Measurements from ENCODE around the gene DGKE.

DGKE gene

DNA sequence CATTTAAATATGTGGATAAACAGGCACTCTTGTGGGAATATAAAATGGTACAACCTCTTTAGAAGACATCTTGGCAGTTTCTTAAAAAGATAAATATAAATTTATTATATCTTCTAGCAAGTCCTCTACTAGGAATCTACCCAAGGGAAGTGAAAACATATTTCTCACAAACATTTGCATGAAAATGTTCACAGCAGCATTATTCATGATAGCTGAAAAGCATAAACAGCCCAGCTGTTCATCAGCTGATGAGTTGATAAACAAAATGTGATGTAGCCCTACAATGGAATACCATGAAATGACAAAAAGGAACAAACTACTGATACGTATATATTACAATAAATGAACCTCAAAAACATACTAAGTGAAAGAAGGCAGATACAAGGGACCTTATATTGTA lies 12.0 kb downstream of the DGKE start:
- Histone ChIP-seq H3K9me3 (ENCODE audit: control insufficient read depth, low read length) (no peaks in the 10 kb centered on the region), H3K4me1 (ENCODE audit: control insufficient read depth, insufficient read depth, low read length, poor library complexity, severe bottlenecking) (no peaks in the 10 kb centered on the region), H3K27me3 (replicated peaks; ENCODE audit: control insufficient read depth, insufficient read depth, low read length, poor library complexity, severe bottlenecking) (no peaks in the 10 kb centered on the region), H3K4me3 (ENCODE audit: insufficient read depth, low read depth, low read length, poor library complexity, severe bottlenecking) (no peak overlapping the region), H3K36me3 (ENCODE audit: control insufficient read depth, insufficient read depth, low read length) (peaks cover 38% of the 10 kb centered on the region), H3K27ac (ENCODE audit: insufficient read depth, low read length, poor library complexity, severe bottlenecking) (no peak overlapping the region)
- DNase-seq = no peak

DNA sequence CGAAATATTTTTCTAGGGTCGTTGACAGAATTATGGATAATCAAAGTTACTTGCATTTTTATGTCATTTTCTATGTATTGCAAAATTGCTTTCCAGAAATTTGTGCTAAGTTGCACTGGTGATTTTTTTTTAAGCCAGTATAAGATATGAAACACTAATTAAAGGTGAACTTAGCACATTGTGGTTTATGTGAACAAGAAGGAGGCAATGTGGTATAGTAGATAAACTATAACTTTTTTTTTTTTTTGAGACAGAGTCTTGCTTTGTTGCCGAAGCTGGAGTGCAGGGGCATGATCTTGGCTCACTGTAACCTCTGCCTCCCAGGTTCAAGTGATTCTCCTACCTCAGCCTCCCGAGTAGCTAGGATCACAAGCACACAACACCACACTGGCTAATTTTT lies 13.2 kb downstream of the DGKE start:
- no peaks in the 10 kb centered on the region for H3K4me1 ChIP-seq (ENCODE audit: control insufficient read depth, insufficient read depth, low read length, poor library complexity, severe bottlenecking)
- no peak for DNase-seq
- no peak overlapping the region for H3K27ac ChIP-seq (ENCODE audit: insufficient read depth, low read length, poor library complexity, severe bottlenecking)
- no peaks in the 10 kb centered on the region for H3K27me3 ChIP-seq (replicated peaks; ENCODE audit: control insufficient read depth, insufficient read depth, low read length, poor library complexity, severe bottlenecking)
- H3K36me3 ChIP-seq (ENCODE audit: control insufficient read depth, insufficient read depth, low read length) = peaks cover 45% of the 10 kb centered on the region
- H3K9me3 ChIP-seq (ENCODE audit: control insufficient read depth, low read length) = no peaks in the 10 kb centered on the region
- no peak overlapping the region for H3K4me3 ChIP-seq (ENCODE audit: insufficient read depth, low read depth, low read length, poor library complexity, severe bottlenecking)

DNA sequence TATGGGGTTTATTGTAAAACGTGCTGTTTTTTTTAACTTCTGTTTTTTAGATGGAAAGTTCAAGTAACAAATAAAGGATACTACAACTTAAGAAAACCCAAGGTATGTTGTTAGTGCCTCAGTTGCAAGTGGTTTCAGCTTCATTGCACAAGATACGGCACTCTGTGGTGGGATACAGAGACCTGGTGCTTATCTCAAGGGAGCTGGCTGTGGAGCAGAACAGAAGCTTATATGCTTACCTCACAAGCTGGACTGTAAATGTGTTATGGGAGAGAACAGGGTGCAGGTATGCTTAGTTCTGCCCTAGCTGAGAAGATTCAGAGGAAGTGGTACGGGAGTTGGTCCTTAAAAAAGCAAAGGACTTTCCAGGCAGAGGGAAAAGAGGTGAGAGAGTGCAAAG lies 15.2 kb downstream of the DGKE start:
- Histone ChIP-seq H3K27ac (ENCODE audit: insufficient read depth, low read length, poor library complexity, severe bottlenecking) (no peak overlapping the region), H3K4me1 (ENCODE audit: control insufficient read depth, insufficient read depth, low read length, poor library complexity, severe bottlenecking) (no peaks in the 10 kb centered on the region), H3K36me3 (ENCODE audit: control insufficient read depth, insufficient read depth, low read length) (peaks cover 46% of the 10 kb centered on the region), H3K27me3 (replicated peaks; ENCODE audit: control insufficient read depth, insufficient read depth, low read length, poor library complexity, severe bottlenecking) (no peaks in the 10 kb centered on the region), H3K9me3 (ENCODE audit: control insufficient read depth, low read length) (no peaks in the 10 kb centered on the region), H3K4me3 (ENCODE audit: insufficient read depth, low read depth, low read length, poor library complexity, severe bottlenecking) (no peak overlapping the region)
- no peak for DNase-seq

DNA sequence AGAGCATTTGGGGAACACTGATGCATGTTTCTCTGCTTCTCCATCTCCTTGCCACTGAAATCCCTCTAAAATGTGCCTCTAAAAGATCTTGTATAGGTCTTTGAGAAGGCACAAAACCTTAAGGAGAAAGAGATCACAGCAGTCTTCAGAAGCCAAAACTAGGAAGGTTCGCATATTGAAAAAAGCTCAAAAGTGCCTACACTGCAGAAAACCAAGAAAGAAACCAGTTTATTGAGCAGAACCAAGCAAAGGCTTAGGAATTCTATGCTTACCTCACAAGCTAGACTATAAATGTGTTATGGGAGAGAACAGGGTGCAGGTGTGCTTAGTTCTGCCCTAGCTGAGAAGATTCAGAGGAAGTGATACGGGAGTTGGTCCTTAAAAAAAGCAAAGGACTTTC lies 16.6 kb downstream of the DGKE start:
- Histone ChIP-seq H3K27ac (ENCODE audit: insufficient read depth, low read length, poor library complexity, severe bottlenecking) (no peak overlapping the region), H3K27me3 (replicated peaks; ENCODE audit: control insufficient read depth, insufficient read depth, low read length, poor library complexity, severe bottlenecking) (no peaks in the 10 kb centered on the region), H3K4me3 (ENCODE audit: insufficient read depth, low read depth, low read length, poor library complexity, severe bottlenecking) (no peak overlapping the region), H3K36me3 (ENCODE audit: control insufficient read depth, insufficient read depth, low read length) (peaks cover 39% of the 10 kb centered on the region), H3K4me1 (ENCODE audit: control insufficient read depth, insufficient read depth, low read length, poor library complexity, severe bottlenecking) (no peaks in the 10 kb centered on the region), H3K9me3 (ENCODE audit: control insufficient read depth, low read length) (no peaks in the 10 kb centered on the region)
- DNase-seq = no peak

DNA sequence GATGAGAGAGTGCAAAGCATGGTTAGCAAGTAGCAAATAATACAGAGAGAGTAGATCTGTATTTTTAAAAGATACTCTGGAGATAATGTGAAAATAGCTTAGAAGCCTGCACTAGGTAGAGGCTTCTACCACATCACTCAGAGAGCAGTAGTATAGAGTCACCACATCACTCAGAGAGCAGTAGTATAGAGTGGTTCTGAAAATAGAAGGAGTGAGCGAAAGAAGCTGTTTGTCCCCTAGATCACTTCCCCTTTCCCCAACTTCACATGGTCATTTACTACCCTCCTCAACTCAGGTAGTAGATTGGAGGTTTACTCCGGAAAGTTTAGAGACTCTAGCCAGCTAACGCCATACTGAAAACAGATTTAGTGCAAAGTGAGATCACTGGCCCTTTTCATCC lies 17.1 kb downstream of the DGKE start:
- Histone ChIP-seq H3K9me3 (ENCODE audit: control insufficient read depth, low read length) (no peaks in the 10 kb centered on the region), H3K27ac (ENCODE audit: insufficient read depth, low read length, poor library complexity, severe bottlenecking) (no peak overlapping the region), H3K27me3 (replicated peaks; ENCODE audit: control insufficient read depth, insufficient read depth, low read length, poor library complexity, severe bottlenecking) (no peaks in the 10 kb centered on the region), H3K4me3 (ENCODE audit: insufficient read depth, low read depth, low read length, poor library complexity, severe bottlenecking) (no peak overlapping the region), H3K36me3 (ENCODE audit: control insufficient read depth, insufficient read depth, low read length) (peaks cover 41% of the 10 kb centered on the region), H3K4me1 (ENCODE audit: control insufficient read depth, insufficient read depth, low read length, poor library complexity, severe bottlenecking) (no peaks in the 10 kb centered on the region)
- no peak for DNase-seq

DNA sequence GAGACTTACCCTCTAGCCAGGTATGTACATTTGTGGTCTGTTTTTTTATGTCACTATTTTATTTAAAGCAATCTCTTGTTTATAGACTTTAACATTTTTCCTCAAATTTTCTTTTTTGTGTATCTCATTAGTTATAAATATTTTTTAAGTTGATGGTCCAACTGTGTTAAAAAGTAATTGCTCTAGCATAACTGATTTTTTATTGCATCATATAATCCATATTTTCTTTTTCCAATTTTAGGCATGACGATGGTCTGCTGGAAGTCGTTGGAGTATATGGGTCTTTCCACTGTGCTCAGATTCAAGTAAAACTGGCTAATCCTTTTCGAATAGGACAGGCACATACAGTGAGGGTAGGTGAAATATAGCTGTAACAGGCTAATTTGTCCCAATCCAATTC lies 27.9 kb downstream of the DGKE start:
- Histone ChIP-seq H3K9me3 (ENCODE audit: control insufficient read depth, low read length) (no peaks in the 10 kb centered on the region), H3K36me3 (ENCODE audit: control insufficient read depth, insufficient read depth, low read length) (peaks cover 48% of the 10 kb centered on the region), H3K4me1 (ENCODE audit: control insufficient read depth, insufficient read depth, low read length, poor library complexity, severe bottlenecking) (no peaks in the 10 kb centered on the region), H3K27ac (ENCODE audit: insufficient read depth, low read length, poor library complexity, severe bottlenecking) (no peak overlapping the region), H3K27me3 (replicated peaks; ENCODE audit: control insufficient read depth, insufficient read depth, low read length, poor library complexity, severe bottlenecking) (no peaks in the 10 kb centered on the region), H3K4me3 (ENCODE audit: insufficient read depth, low read depth, low read length, poor library complexity, severe bottlenecking) (no peak overlapping the region)
- no peak for DNase-seq

DNA sequence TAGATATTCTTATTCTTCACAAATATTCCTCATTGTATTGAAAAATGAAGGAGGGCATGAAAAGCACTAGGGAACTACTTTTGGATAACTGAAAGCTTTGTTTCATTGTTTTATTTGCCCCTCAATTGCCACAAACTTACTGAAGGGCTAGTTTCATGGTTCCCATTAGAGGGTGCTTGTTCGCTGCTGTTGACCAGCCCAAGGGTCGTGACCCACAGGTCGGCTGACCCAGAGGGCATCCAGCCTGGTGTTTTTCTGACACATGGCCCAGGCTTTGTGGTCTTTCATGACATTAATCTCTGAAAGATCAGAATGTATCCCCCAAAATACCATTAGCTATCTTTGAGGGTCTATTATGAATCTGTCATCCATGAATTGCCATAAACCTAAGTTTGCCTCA lies 30.0 kb downstream of the DGKE start:
- H3K4me1 ChIP-seq (ENCODE audit: control insufficient read depth, insufficient read depth, low read length, poor library complexity, severe bottlenecking) = no peaks in the 10 kb centered on the region
- DNase-seq = no peak

DNA sequence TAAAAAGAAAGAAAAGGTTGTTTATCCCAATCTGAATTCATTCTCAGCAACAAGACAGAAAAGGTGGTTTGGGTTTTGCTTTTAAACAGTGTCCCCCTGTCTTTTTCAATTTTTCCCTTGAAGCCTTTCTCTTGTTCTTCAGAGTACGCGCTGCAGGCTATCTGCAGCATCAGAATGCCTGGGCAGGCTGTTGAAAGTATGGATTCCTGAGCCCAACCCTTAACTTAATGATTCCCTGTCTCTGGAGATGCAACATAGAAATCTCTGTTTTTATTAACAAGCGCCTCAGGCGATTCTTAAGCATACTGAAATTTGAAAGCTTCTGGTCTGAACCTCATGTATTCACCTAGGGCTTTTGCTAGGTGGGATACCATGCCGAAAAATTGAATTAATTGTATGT lies 32.1 kb downstream of the DGKE start:
- H3K4me3 ChIP-seq (ENCODE audit: insufficient read depth, low read depth, low read length, poor library complexity, severe bottlenecking) = no peak overlapping the region
- H3K9me3 ChIP-seq (ENCODE audit: control insufficient read depth, low read length) = no peaks in the 10 kb centered on the region
- H3K27me3 ChIP-seq (replicated peaks; ENCODE audit: control insufficient read depth, insufficient read depth, low read length, poor library complexity, severe bottlenecking) = no peaks in the 10 kb centered on the region
- H3K36me3 ChIP-seq (ENCODE audit: control insufficient read depth, insufficient read depth, low read length) = peaks cover 30% of the 10 kb centered on the region
- no peak for DNase-seq
- no peaks in the 10 kb centered on the region for H3K4me1 ChIP-seq (ENCODE audit: control insufficient read depth, insufficient read depth, low read length, poor library complexity, severe bottlenecking)
- H3K27ac ChIP-seq (ENCODE audit: insufficient read depth, low read length, poor library complexity, severe bottlenecking) = no peak overlapping the region

More for the DNA sequence above, 30.0 kb downstream of the DGKE start:
- H3K27ac ChIP-seq (ENCODE audit: insufficient read depth, low read length, poor library complexity, severe bottlenecking) = no peak overlapping the region
- no peak overlapping the region for H3K4me3 ChIP-seq (ENCODE audit: insufficient read depth, low read depth, low read length, poor library complexity, severe bottlenecking)
- H3K36me3 ChIP-seq (ENCODE audit: control insufficient read depth, insufficient read depth, low read length) = peaks cover 40% of the 10 kb centered on the region
- H3K9me3 ChIP-seq (ENCODE audit: control insufficient read depth, low read length) = no peaks in the 10 kb centered on the region
- no peaks in the 10 kb centered on the region for H3K27me3 ChIP-seq (replicated peaks; ENCODE audit: control insufficient read depth, insufficient read depth, low read length, poor library complexity, severe bottlenecking)

DNA sequence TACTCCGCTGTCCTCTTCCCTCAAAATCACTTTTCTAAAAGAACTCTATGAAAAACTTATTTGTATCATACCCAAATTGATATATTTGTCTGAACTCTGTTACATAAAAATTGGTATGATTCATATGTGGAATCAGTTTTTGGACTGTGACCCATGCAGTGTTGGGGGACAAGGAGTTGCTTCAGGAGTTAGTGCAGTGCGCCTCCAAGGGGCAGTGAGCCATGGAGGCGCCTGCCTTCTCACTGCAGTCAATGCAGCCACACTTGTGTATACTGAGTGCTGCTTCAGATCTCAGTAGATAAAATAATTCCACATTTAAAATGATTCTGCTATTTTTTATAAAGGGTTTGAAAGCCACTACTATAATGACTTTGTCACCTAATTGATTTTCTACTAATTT lies 32.5 kb downstream of the DGKE start:
- Histone ChIP-seq H3K4me1 (ENCODE audit: control insufficient read depth, insufficient read depth, low read length, poor library complexity, severe bottlenecking) (no peaks in the 10 kb centered on the region), H3K27me3 (replicated peaks; ENCODE audit: control insufficient read depth, insufficient read depth, low read length, poor library complexity, severe bottlenecking) (no peaks in the 10 kb centered on the region), H3K27ac (ENCODE audit: insufficient read depth, low read length, poor library complexity, severe bottlenecking) (no peak overlapping the region), H3K4me3 (ENCODE audit: insufficient read depth, low read depth, low read length, poor library complexity, severe bottlenecking) (no peak overlapping the region), H3K36me3 (ENCODE audit: control insufficient read depth, insufficient read depth, low read length) (peaks cover 26% of the 10 kb centered on the region), H3K9me3 (ENCODE audit: control insufficient read depth, low read length) (no peaks in the 10 kb centered on the region)
- DNase-seq = no peak

DNA sequence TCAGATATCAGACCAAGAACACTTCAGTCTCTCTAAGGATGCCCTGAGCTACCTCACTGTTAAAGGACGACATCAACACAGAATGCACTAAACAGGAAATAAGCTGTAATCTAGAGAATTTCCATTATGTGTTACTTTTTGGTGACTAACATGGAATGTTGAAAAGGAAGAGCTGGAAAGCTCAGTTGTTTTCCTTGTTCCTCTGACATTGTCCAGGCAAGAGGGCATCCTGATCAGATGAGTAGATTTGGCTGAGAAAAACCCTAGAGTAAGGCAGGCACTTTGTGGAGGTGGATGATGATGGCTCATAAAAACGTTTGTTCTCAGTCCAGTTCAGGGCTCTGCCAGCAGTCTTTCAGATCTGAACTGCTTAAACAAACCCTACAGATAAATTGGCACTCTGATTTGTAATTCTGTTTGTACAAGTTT lies 34.0 kb downstream of the DGKE start:
- no peak for DNase-seq
- Histone ChIP-seq H3K27ac (ENCODE audit: insufficient read depth, low read length, poor library complexity, severe bottlenecking) (no peak overlapping the region), H3K36me3 (ENCODE audit: control insufficient read depth, insufficient read depth, low read length) (peaks cover 20% of the 10 kb centered on the region), H3K27me3 (replicated peaks; ENCODE audit: control insufficient read depth, insufficient read depth, low read length, poor library complexity, severe bottlenecking) (no peaks in the 10 kb centered on the region), H3K4me1 (ENCODE audit: control insufficient read depth, insufficient read depth, low read length, poor library complexity, severe bottlenecking) (no peaks in the 10 kb centered on the region), H3K9me3 (ENCODE audit: control insufficient read depth, low read length) (no peaks in the 10 kb centered on the region), H3K4me3 (ENCODE audit: insufficient read depth, low read depth, low read length, poor library complexity, severe bottlenecking) (no peak overlapping the region)

DNA sequence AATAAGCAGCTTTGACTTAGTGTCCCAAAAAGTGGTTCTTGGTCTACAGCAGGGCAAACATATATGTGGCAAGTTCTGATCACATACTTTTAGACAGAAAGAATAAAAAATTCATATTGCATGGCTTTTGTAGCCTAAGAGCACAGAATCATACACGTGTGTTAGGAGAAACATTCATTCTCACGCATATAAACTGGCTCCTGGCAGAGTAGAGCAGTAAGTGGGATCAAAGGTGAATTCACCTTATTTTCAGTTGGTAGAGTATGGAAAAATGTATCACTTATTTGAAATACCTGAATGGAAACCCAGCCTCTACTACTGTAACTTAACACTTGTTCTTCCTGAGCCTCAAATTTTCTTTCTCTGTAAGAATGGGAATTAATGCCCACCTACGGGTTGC lies 34.8 kb downstream of the DGKE start:
- no peak overlapping the region for H3K4me3 ChIP-seq (ENCODE audit: insufficient read depth, low read depth, low read length, poor library complexity, severe bottlenecking)
- no peaks in the 10 kb centered on the region for H3K27me3 ChIP-seq (replicated peaks; ENCODE audit: control insufficient read depth, insufficient read depth, low read length, poor library complexity, severe bottlenecking)
- DNase-seq = no peak
- H3K36me3 ChIP-seq (ENCODE audit: control insufficient read depth, insufficient read depth, low read length) = peaks cover 14% of the 10 kb centered on the region
- H3K27ac ChIP-seq (ENCODE audit: insufficient read depth, low read length, poor library complexity, severe bottlenecking) = no peak overlapping the region
- no peaks in the 10 kb centered on the region for H3K9me3 ChIP-seq (ENCODE audit: control insufficient read depth, low read length)
- no peaks in the 10 kb centered on the region for H3K4me1 ChIP-seq (ENCODE audit: control insufficient read depth, insufficient read depth, low read length, poor library complexity, severe bottlenecking)

Data from effector memory CD4-positive, alpha-beta T cell (primary cell).